Measurements from ENCODE around the gene LATS2.

Gene LATS2

DNA sequence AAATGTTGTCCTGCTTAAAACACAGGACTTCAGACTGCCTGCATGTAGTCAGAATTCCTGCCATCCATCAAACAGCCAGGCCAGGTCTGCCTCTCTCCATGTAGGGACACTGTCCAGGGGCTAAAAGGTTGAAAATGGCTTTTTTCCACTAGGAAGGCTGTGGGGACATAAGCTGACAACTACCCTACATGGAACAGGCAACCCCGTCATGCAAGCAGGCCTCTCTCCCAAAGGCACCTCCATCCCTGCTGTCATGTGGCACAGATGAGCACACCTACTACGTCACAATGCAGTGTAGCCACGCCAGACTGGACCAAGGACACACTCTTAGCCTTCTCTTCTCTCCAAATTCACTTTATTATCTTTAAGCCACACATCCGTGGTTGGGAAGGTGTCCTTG lies 40.8 kb downstream of the LATS2 start:
- intact Hi-C loops (cut with DNase I) = no loop called here
- no peak for DNase-seq

GRCh38 chr13:21020176-21020575 lies 41.2 kb downstream of the LATS2 start:
- intact Hi-C loops (cut with DNase I) = no loop called here
- DNase-seq = no peak

DNA sequence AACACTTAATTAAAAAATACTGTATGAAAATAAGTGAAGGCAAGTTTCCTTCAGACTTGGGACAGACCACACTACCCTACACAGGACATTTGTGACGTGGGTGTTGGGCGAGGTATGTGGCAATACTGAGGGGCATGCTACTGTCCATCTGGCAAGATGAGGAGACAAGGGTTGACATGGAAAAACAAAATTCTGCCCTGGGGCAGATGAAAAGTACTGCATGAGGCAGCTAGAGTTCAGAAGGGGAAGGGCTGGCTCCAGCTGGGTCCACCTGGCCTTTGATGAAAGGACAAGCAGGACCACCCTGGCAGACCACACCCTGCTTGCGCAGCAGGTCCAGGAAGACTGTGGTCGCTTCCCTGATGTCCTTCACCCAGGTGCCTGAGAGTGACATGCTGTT lies 43.2 kb downstream of the LATS2 start:
- DNase-seq = peak in 1 of 10 donors; percentile 44
- intact Hi-C loops (cut with DNase I) = no loop called here

DNA sequence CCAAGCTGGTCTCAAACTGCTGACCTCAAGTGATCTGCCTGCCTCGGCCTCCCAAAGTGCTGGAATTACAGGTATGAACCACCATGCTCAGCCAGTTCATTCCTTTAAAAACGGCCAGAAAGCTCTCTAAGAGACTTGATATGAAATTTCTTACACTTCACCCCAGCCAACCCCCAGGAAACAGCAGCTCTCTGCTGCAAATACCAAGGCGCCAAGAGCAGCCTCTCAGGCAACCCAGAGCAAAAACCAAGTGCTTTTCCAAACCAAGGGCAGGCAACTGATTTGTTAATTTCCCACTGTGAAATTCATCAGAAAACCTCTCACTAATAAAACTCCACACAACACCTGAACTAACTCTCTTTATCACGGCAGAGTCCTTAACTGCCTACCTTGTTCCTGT lies 44.9 kb downstream of the LATS2 start:
- DNase-seq = peak in 1 of 10 donors; percentile 17
- intact Hi-C loops (cut with DNase I) = no loop called here

DNA sequence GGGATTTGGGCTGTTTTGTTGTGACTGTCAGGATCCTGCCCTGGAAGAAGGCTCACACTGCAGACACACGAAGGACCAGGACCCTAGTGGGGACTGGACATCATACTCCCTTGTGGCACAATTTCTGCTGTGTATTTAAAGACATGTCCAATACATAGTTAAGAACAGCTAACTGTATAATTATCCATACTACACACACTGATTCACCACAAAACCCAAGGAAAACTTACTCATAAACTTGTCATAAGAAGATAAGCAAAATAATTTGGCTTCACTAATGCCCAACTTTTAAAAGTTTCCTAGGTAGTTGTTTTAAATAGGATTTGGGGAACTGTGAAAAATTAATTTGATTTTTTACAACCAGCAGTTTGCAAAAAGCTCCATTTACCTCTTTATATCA lies 46.1 kb downstream of the LATS2 start:
- intact Hi-C loops (cut with DNase I) = no loop called here
- DNase-seq = peak in 1 of 10 donors; percentile 9

- intact Hi-C loops (cut with DNase I) = no loop called here
- DNase-seq = peak in 1 of 10 donors; percentile 40
These were observed 46.8 kb downstream of the LATS2 start for GRCh38 chr13:21014502-21015170.

- intact Hi-C loops (cut with DNase I) = no loop called here
- peak in 1 of 10 donors; percentile 32 for DNase-seq
These were observed 47.3 kb downstream of the LATS2 start for GRCh38 chr13:21014139-21014501.

DNA sequence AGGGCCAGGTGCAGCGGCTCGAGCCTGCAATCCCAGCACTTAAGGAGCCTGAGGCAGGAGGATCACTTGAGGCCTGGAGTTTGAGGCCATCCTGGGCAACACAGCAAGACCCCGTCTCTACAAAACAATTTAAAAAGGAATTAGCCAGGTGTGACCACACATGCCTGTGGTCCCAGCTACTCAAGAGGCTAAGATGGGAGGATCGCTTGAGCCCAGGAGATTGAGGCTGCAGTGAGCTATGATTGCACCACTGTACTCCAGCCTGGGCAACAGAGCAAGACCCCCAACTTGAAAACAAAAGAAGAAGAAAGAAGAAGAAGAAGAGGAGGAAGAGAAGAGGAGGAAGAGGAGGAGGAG lies 47.7 kb downstream of the LATS2 start:
- peak in 1 of 10 donors; percentile 22 for DNase-seq
- intact Hi-C loops (cut with DNase I) = no loop called here

- DNase-seq = peak in 1 of 10 donors; percentile 27
- intact Hi-C loops (cut with DNase I) = no loop called here
These were observed 48.3 kb downstream of the LATS2 start for GRCh38 chr13:21012841-21013681.

DNA sequence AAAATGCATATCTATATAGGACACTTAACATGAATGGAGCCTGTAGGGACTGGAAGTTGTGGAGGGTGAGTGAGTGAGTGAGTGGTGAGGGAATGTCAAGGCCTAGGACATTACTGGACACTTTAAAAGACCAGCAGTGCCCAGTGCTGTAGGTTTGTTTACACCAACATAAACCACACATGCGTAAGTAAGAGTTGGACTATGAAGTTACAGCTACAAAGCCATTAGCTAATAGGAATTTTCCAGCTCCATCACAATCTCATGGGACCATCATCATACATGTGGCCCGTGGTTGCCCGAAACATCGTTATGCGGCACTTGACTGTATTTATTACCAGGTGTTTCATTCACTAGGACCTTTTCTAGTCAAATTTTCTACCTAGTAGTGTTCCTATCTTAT lies 49.2 kb downstream of the LATS2 start:
- intact Hi-C loops (cut with DNase I) = no loop called here

GRCh38 chr13:21011378-21011777 lies 50.0 kb downstream of the LATS2 start:
- no peak for DNase-seq
- intact Hi-C loops (cut with DNase I) = no loop called here

More for the DNA sequence above, 49.2 kb downstream of the LATS2 start:
- DNase-seq = no peak

GRCh38 chr13:21010621-21011020 lies 50.8 kb downstream of the LATS2 start:
- intact Hi-C loops (cut with DNase I) = no loop called here
- no peak for DNase-seq

DNA sequence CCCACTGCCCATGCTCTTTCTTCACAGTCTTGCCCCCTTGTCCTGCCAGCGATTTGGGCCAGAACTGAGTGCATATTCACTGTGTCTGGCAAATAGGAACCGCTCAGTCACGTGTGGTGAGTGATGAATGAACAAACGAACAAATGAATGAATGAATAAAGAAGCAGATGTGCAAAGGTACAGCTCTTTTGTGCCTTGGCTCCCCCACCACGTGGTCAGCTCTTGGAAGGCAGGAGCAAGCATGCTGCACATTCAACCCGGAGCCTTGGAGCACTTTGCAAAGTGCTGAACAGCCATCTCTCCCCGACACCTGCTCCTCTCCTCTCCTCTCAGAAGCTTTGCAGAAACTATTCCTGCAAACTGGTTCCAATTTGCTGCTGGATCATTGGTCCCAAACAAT lies 52.4 kb downstream of the LATS2 start:
- intact Hi-C loops (cut with DNase I) = no loop called here
- peak in 1 of 10 donors; percentile 81 for DNase-seq

- peak in 1 of 10 donors; percentile 63 for DNase-seq
- intact Hi-C loops (cut with DNase I) = no loop called here
These were observed 53.4 kb downstream of the LATS2 start for GRCh38 chr13:21008026-21008425.

GRCh38 chr13:21006141-21007005 lies 55.0 kb downstream of the LATS2 start:
- intact Hi-C loops (cut with DNase I) = no loop called here
- peak in 1 of 10 donors; percentile 65 for DNase-seq

DNA sequence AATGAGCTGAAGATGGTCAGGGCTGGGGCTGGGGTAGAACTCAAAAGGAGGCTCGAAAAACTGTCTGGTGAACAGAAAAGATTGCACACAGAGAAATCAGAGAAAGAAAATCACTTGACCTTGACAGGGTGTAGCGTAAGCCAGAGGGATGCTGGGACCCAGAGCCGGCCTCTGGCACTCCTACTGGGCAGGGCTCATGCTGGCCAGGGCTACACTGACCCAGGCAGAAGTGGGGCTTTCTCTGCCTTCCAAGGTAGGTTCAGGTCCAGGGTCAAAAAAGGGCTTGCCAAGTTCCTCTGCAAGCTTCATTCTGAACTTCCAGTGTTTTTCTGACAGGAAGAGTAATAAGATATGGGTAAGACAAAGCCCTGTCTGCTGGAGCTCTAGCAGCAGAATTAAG lies 56.2 kb downstream of the LATS2 start:
- DNase-seq = peak in 1 of 10 donors; percentile 36
- intact Hi-C loops (cut with DNase I) = no loop called here

DNA sequence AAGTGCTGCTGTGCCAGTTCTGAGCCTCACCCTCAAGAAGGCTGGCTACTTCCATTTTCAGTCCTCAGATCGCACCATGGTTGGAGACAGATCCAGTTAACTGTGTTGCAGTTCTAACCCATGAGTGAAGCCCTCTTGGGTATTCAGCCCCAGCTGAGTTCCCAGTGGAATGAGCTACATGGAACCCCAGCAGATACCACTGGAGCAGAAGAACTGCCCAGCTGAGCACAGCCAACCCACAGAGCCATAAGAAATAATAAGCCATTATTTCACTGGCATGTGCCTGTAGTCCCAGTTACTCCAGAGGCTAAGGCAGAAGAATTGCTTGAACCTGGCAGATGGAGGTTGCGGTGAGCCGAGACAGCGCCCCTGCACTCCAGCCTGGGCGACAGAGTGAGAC lies 59.9 kb downstream of the LATS2 start:
- peak in 1 of 10 donors; percentile 10 for DNase-seq
- intact Hi-C loops (cut with DNase I) = no loop called here

DNA sequence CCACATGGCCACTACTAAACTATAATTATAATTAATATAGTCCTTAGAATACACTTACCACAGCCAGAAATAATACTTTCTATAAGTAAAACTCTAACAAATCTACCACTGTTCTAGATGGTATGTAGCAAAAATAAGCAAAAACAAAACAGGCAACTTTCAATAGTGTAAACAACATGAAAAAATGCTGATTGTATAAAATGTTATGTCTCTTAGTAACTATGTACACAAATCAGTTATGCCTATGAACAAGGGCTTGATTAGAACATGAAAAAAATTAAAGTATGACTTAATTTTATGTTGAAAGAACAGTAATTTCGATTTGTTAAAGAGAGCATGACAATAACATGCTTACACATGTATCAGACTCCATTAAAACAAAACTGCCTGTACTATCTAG lies 60.7 kb downstream of the LATS2 start:
- no peak for DNase-seq
- intact Hi-C loops (cut with DNase I) = no loop called here

GRCh38 chr13:20998649-20999415 lies 62.6 kb downstream of the LATS2 start:
- DNase-seq = peak in 2 of 10 donors; percentile 62 to 78

More at GRCh38 chr13:20998649-20999415, 62.6 kb downstream of the LATS2 start:
- intact Hi-C loops (cut with DNase I) = no loop called here

All from posterior cingulate gyrus (tissue), 11 donors.